ACC112 (cell line): ENCODE data around the gene UBL3.

Experiments
- H2AFZ ChIP-seq: fragments of 200-600 bp; sonication (generic); one replicate; pipeline ENCODE4 v1.6.0; 2017; ENCODE audit warnings: antibody characterized with exemption, low read length; ENCODE audit not compliant: unreplicated experiment
- H3K27ac ChIP-seq: fragments of 200-600 bp; sonication (generic); 2 replicates; pipeline ENCODE4 v1.5.1; 2014; ENCODE audit warnings: low read depth, mild to moderate bottlenecking, antibody characterized with exemption, low read length, moderate library complexity
- H3K27me3 ChIP-seq: fragments of 200-600 bp; sonication (generic); 2 replicates; pipeline ENCODE4 v1.6.1; 2014; ENCODE audit warnings: mild to moderate bottlenecking, antibody characterized with exemption, low read length, moderate library complexity, mixed read lengths; ENCODE audit not compliant: insufficient read depth
- H3K36me3 ChIP-seq: fragments of 200-600 bp; sonication (generic); 2 replicates; pipeline ENCODE4 v1.6.1; 2016; ENCODE audit warnings: mild to moderate bottlenecking, antibody characterized with exemption, low read length, moderate library complexity, mixed read lengths; ENCODE audit not compliant: insufficient read depth
- H3K4me1 ChIP-seq: fragments of 200-600 bp; sonication (generic); one replicate; pipeline ENCODE4 v1.6.1; 2016; ENCODE audit warnings: low read length, mixed read lengths; ENCODE audit not compliant: insufficient read depth, unreplicated experiment, control insufficient read depth
- H3K4me3 ChIP-seq: fragments of 200-600 bp; sonication (generic); 2 replicates; pipeline ENCODE4 v1.5.1; 2014; ENCODE audit warnings: mild to moderate bottlenecking, low read depth, low read length
- H3K79me2 ChIP-seq: fragments of 200-600 bp; sonication (generic); one replicate; pipeline ENCODE4 v1.6.0; 2016; ENCODE audit warnings: low read length; ENCODE audit not compliant: control insufficient read depth, unreplicated experiment, insufficient read depth

UBL3 gene, protein sequence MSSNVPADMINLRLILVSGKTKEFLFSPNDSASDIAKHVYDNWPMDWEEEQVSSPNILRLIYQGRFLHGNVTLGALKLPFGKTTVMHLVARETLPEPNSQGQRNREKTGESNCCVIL

GRCh38 chr13:29850213-29850898 lies at the start of gene UBL3:
TSS of gene UBL3 (minus strand) at chr13:29850617. CDS start at chr13:29849538, 1,079 bp downstream.
- Histone ChIP-seq H3K27me3 (no peaks in the 10 kb centered on the region), H3K4me1 (peaks cover 19% of the 10 kb centered on the region), H3K36me3 (no peaks in the 10 kb centered on the region), H3K79me2 (peaks cover 41% of the 10 kb centered on the region), H2AFZ (peak within 1 kb of the TSS; percentile 68), H3K27ac (peak within 1 kb of the TSS; percentile 96), H3K4me3 (peak within 1 kb of the TSS; percentile 96)

- Histone ChIP-seq H3K27ac (no peak overlapping the region), H3K36me3 (no peaks in the 10 kb centered on the region), H3K27me3 (peaks cover 3% of the 10 kb centered on the region; the same call in 1 of the 2 replicates), H3K4me3 (no peak overlapping the region), H2AFZ (no peak overlapping the region), H3K4me1 (peaks cover 6% of the 10 kb centered on the region), H3K79me2 (no peaks in the 10 kb centered on the region)
These were observed 46.7 kb upstream of the UBL3 start for GRCh38 chr13:29897102-29897501.

GRCh38 chr13:29893438-29893837 lies 43.0 kb upstream of the UBL3 start:
- no peaks in the 10 kb centered on the region for H3K4me1 ChIP-seq
- H2AFZ ChIP-seq = no peak overlapping the region
- no peak overlapping the region for H3K27ac ChIP-seq
- H3K79me2 ChIP-seq = no peaks in the 10 kb centered on the region
- H3K4me3 ChIP-seq = no peak overlapping the region
- no peaks in the 10 kb centered on the region for H3K36me3 ChIP-seq
- no peaks in the 10 kb centered on the region for H3K27me3 ChIP-seq

GRCh38 chr13:29892151-29892550 lies 41.7 kb upstream of the UBL3 start:
- no peaks in the 10 kb centered on the region for H3K36me3 ChIP-seq
- H3K4me3 ChIP-seq = no peak overlapping the region
- no peaks in the 10 kb centered on the region for H3K79me2 ChIP-seq
- H3K27me3 ChIP-seq = no peaks in the 10 kb centered on the region
- H2AFZ ChIP-seq = no peak overlapping the region
- H3K27ac ChIP-seq = no peak overlapping the region
- no peaks in the 10 kb centered on the region for H3K4me1 ChIP-seq

DNA sequence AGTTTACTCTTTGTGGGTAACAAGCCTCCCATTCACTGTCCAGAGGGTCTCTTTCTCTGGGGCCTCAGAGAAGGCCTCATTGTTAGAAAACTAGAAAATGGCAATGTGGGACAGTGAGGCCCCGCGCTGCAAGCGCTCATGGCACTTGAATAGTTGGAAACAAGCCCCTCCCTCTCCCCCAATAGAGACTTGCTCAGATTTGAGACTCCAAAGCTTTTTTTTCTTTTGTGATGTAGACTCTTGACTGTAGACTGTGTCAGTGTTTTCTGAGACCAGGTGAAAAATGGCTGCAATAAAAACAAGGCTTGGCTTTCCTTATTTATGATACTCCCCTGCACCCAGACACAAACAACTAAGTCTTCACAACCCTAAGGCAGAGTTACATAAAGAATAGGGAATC lies 38.7 kb upstream of the UBL3 start:
- Histone ChIP-seq H3K79me2 (no peaks in the 10 kb centered on the region), H3K27ac (no peak overlapping the region), H3K4me1 (no peaks in the 10 kb centered on the region), H2AFZ (no peak overlapping the region), H3K27me3 (no peaks in the 10 kb centered on the region), H3K4me3 (no peak overlapping the region), H3K36me3 (no peaks in the 10 kb centered on the region)

GRCh38 chr13:29888306-29888705 lies 37.9 kb upstream of the UBL3 start:
- Histone ChIP-seq H3K27ac (no peak overlapping the region), H3K4me1 (no peaks in the 10 kb centered on the region), H3K4me3 (no peak overlapping the region), H3K79me2 (no peaks in the 10 kb centered on the region), H3K36me3 (no peaks in the 10 kb centered on the region), H3K27me3 (no peaks in the 10 kb centered on the region), H2AFZ (no peak overlapping the region)

DNA sequence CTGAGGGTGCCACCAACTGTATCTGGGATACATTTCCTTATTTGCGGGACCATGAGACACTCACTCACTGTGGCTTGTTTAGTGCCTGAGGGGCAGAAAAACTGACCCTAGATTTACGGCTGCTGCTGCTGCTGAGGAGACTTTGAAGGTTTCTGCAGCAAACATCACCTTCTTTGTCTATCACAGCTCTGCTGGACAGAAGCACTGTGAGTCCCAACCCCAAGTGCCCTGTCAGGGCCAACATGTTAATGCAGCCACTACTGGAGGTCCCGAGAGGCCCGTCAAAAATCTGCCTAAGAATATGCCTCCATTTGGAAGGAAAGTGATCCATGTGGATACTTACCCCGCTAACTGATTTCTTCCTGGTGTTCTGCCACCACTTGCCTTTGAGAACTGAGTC lies 37.3 kb upstream of the UBL3 start:
- Histone ChIP-seq H2AFZ (no peak overlapping the region), H3K36me3 (no peaks in the 10 kb centered on the region), H3K27ac (no peak overlapping the region), H3K79me2 (no peaks in the 10 kb centered on the region), H3K4me3 (no peak overlapping the region), H3K27me3 (no peaks in the 10 kb centered on the region), H3K4me1 (no peaks in the 10 kb centered on the region)

- Histone ChIP-seq H3K36me3 (no peaks in the 10 kb centered on the region), H2AFZ (no peak overlapping the region), H3K27ac (no peak overlapping the region), H3K79me2 (no peaks in the 10 kb centered on the region), H3K4me3 (no peak overlapping the region), H3K4me1 (no peaks in the 10 kb centered on the region), H3K27me3 (no peaks in the 10 kb centered on the region)
These were observed 36.7 kb upstream of the UBL3 start for GRCh38 chr13:29887030-29887557.

DNA sequence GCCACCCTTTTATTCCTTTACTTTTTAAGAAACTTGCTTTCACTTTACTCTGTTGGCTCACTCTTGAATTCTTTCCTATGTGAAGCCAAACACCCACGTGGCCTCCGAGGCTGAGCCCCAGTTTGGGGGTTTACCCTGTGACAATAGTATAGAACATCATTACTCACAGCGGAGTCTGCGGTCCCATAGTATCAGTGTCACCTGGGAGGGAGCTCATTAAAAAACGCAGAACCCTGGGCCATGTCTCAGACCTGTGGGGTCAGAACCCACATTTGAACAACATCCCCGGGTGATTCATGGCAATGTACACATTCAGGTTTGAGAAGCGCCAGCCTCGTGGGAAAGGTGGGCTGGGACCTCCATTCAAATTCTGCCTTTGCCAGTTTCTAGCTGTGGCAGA lies 36.0 kb upstream of the UBL3 start:
- H3K79me2 ChIP-seq = no peaks in the 10 kb centered on the region
- H3K27me3 ChIP-seq = no peaks in the 10 kb centered on the region
- H3K4me3 ChIP-seq = no peak overlapping the region
- no peaks in the 10 kb centered on the region for H3K4me1 ChIP-seq
- no peak overlapping the region for H3K27ac ChIP-seq
- H3K36me3 ChIP-seq = no peaks in the 10 kb centered on the region
- H2AFZ ChIP-seq = no peak overlapping the region

DNA sequence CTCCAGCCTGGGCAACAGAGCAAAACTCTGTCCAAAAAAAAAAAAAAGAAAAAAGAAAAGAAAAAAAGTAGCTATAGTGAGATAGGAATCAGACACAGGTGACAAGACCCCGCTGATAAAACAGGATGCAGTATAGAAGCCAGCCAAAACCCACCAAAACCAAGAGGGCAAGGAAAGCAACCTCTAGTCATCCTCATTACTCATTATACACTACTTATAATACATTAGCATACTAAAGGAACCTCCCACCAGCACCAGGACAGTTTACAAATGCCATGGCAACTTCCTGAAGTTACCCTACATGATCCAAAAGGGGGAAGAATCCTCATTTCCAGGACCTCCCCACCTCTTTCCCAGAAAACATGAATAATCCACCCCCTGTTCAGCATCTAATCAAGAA lies 35.6 kb upstream of the UBL3 start:
- H3K27me3 ChIP-seq = no peaks in the 10 kb centered on the region
- H3K4me3 ChIP-seq = no peak overlapping the region
- no peaks in the 10 kb centered on the region for H3K36me3 ChIP-seq
- no peak overlapping the region for H2AFZ ChIP-seq
- no peaks in the 10 kb centered on the region for H3K79me2 ChIP-seq
- no peak overlapping the region for H3K27ac ChIP-seq
- no peaks in the 10 kb centered on the region for H3K4me1 ChIP-seq
